DMS153 (cell line): ENCODE results near the gene CACNA1F.

Source experiments
- DNase-seq: peaks from one replicate; lab custom pipeline; 2025; lab: John Stamatoyannopoulos, UW

Gene CACNA1F

GRCh38 chrX:49199315-49199595 is 33.9 kb downstream of the CACNA1F start:
- no peak for DNase-seq

GRCh38 chrX:49198540-49199314 is 34.4 kb downstream of the CACNA1F start:
- DNase-seq = no peak

DNA sequence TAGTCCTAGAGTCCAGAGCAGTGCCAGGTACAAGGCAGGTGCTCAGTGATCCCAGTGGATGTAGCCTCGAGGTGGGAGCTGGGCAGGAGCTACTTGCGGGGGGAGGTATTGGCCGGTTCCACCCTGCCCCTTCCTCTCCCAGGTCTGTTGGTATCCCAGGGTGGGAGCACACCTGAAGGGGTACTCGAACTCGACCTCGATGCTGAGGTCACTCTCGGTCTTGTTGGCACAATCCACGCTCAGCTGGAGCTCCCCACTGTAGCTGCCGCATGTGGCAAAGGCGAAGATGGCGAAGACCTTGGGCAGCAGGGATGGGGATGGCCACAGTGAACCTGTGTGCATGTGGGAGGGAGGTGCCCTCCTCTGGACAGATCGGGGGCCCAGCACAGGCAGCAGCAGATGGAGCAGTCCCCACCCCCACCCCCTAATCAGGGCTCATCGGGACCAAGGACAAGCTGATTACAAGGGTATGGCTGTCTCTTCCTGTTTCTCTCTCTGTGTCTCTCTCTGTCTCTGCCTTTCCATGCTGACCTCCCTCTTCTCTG is 35.5 kb downstream of the CACNA1F start:
- no peak for DNase-seq

- DNase-seq = no peak
Measured at GRCh38 chrX:49193542-49193964, 39.6 kb downstream of the CACNA1F start.

DNA sequence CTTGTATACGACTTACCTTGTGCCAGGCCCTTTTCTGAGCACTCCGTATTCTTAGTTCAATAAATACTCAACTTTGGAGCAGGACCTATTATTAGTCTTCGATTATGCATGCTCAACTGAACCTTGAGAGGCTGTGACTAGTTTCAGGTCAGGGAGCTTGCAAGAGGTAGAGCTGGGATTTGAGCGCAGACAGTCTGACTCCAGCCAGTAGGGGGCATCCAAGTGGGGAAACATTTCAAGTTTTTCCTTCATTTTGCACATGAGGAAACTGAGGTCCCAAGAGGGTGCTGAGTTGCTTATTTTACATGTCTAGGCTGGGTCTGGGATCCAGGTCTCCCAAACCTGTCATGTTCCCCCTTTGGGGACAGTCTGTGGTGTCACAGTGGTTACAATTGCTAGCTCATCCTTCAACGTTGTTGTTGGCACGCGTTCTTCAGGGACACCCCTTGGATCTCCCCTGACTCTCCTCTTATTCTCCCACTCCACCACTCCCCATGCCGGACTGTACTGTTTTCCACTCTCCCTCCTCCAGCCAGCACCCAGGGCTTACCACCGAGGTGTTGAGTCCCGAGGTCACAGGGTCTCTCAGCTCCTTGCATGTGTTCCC is 40.3 kb downstream of the CACNA1F start:
- DNase-seq = no peak

GRCh38 chrX:49191574-49192011 is 41.5 kb downstream of the CACNA1F start:
- no peak for DNase-seq

GRCh38 chrX:49190821-49191573 is 42.1 kb downstream of the CACNA1F start:
- DNase-seq = peak; percentile 98

- DNase-seq = no peak
Measured at GRCh38 chrX:49189606-49190005, 43.5 kb downstream of the CACNA1F start.

DNA sequence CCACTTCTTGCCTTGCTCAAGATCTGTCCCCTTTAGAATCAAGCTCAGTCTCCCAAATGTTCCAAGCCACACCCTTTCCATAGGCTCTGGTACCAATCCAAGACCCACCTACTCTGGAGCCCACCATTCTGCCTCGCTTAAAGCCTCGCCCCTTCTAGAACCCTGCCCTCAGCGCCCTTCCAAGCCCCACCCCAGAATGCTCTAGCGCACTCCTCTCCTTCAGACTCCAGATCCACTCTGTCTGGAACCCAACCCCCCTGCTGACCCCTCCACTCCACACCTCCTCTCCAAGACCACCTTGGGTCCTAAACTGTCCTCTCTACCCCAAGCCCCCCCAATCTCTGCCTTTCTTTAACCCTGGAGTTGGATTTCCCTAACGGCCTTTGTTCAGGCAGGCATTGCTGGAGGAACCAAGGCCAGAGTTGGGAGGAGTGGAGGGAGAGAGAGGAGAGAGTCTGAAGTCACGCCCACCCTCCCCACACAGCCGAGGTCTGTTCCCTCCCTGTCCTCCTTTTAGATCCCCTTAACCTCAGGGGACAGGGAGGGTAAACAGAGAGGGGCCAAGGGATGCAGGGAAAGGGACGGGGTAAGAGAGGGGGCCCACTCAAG is 44.6 kb downstream of the CACNA1F start:
- DNase-seq = no peak

- DNase-seq = no peak
Measured at GRCh38 chrX:49187526-49187925, 45.6 kb downstream of the CACNA1F start.

GRCh38 chrX:49187028-49187394 is 46.1 kb downstream of the CACNA1F start:
- DNase-seq = no peak

GRCh38 chrX:49186125-49187027 is 46.8 kb downstream of the CACNA1F start, which contains the start of gene PRICKLE3:
Gene PRICKLE3 (minus strand): TSS chrX:49186373. CDS start chrX:49186297, 76 bp downstream.
- DNase-seq = peak; percentile 21

DNA sequence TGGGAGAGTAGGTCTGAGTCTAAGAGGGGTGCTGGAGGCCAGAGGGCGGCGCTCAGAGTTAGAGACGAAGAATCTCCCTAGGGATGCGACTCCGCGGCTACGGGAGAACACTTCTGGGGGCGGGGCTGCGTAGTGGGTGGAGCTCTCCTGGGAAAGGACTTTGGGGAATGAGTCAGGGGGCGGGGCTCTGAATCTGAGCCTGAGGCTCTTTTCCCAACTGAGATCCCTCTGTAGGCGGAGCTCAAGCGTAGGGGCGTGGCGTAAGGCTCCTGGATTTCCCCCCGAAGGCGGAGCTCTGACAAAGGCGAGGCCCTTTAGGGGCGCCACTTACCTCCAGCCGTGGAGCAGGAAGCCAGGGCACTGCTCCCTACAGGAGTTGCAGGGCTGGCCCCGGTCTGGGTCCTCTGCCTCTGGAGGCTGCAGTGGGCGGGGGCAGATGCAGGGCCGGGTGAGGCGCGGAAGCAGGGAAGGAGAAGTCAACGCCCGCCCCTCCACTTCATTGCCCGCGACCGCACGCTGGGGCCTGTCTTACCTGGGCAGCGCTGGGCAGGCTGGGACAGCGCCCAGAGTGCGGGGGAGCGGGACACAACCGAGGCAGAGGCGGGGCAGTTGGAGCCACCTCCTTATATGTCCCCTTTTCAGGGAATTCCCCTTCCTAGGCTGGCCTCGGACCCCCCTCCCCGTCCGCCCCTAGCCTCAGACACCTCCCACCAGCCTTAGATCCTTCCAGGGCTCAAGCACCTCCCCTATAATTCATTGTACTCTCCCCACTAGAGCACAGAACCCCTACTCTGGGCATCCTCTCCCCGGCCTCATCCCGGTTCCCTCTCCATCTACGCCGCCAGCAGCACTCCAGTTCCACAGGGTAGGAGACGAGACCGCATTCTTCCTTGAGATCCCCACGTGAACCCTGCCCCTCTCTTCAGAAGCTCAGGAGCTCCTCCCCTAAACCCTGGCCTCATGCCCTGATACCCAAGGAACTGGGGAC is 48.6 kb downstream of the CACNA1F start:
- peak; percentile 83 for DNase-seq

GRCh38 chrX:49183701-49184281 is 49.3 kb downstream of the CACNA1F start:
- DNase-seq = no peak

- DNase-seq = no peak
Measured at GRCh38 chrX:49179358-49179757, 53.8 kb downstream of the CACNA1F start.

DNA sequence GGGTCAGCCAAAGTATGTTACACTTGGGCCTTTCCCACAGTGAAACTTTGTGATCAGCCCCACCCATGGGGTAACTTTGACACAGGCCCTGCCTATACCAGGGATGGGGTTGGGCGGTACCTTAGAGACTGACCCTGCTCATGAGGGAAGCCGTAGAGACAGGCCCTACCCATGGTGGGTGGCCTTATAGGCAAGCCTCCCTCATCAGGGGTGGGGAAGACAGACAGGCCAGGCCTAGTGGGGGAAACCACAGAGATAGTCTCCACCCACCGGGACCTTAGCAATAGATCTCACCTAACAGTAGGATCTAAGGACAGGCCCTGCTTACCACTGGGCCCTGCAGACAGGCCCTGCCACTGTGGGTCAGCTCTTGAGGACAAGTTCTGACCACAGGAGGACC is 54.6 kb downstream of the CACNA1F start:
- DNase-seq = no peak

- no peak for DNase-seq
Measured at GRCh38 chrX:49177873-49178480, 55.2 kb downstream of the CACNA1F start.

- DNase-seq = no peak
Measured at GRCh38 chrX:49177338-49177833, 55.8 kb downstream of the CACNA1F start.
